ENCODE results near the gene KRTAP10-7.

Gene KRTAP10-7

DNA sequence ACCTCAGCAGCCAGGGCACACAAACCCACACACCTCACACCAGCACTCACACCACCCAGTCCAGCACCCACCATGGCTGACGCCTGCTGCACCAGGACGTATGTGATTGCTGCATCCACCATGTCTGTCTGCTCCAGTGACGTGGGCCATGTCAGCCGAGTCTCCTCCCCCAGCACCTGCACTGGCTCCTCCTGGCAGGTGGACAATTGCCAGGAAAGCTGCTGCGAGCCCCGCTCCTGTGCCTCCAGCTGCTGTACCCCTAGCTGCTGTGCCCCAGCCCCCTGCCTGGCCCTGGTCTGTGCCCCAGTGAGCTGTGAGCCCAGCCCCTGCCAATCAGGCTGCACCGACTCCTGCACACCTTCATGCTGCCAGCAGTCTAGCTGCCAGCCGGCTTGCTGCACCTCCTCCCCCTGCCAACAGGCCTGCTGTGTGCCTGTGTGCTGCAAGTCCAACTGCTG is 11.7 kb downstream of the KRTAP10-7 start, which contains the start of gene KRTAP10-8:
KRTAP10-8 (plus strand) TSS at position 51 of the 458 bp plus-strand sequence; CDS start at position 73, 22 bp downstream.
- no peak for DNase-seq (ENCODE audit: low read depth, low spot score)
- TF ChIP-seq, protein P1, sequence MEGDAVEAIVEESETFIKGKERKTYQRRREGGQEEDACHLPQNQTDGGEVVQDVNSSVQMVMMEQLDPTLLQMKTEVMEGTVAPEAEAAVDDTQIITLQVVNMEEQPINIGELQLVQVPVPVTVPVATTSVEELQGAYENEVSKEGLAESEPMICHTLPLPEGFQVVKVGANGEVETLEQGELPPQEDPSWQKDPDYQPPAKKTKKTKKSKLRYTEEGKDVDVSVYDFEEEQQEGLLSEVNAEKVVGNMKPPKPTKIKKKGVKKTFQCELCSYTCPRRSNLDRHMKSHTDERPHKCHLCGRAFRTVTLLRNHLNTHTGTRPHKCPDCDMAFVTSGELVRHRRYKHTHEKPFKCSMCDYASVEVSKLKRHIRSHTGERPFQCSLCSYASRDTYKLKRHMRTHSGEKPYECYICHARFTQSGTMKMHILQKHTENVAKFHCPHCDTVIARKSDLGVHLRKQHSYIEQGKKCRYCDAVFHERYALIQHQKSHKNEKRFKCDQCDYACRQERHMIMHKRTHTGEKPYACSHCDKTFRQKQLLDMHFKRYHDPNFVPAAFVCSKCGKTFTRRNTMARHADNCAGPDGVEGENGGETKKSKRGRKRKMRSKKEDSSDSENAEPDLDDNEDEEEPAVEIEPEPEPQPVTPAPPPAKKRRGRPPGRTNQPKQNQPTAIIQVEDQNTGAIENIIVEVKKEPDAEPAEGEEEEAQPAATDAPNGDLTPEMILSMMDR (IDR thresholded peaks at IDR 0.05; ENCODE audit: low read depth, low read length) = no peak
- no peak within 1 kb of the TSS for H3K4me3 ChIP-seq (ENCODE audit: low read depth, low read length)
- in situ Hi-C loops (cut with HindIII; ENCODE audit: low sequenced_read_pairs) = no loop called here

DNA sequence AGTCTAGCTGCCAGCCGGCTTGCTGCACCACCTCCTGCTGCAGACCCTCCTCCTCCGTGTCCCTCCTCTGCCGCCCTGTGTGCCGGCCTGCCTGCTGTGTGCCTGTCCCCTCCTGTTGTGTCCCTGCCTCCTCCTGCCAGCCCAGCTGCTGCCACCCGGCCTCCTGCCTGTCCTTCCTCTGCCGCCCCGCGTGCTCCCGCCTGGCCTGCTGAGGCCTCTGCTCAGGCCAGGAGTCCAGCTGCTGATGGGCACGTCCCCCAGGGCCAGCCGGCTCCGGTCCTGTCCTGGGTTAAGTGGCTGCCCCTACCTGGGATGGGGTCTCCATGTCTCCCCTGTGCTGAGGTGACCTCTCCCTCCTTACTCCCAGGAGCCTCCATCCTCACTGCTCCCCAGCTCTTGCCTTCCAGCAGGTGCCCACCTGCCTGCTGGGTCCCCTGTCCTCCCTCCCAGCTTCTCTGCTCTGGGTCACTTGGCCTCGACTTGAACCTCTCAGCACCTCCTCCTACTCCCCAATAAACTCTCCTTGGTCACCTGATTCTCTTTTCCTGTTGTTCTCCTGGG is 12.4 kb downstream of the KRTAP10-7 start:
- in situ Hi-C loops (cut with HindIII; ENCODE audit: low sequenced_read_pairs) = no loop called here
- TF ChIP-seq, protein P1 (IDR thresholded peaks at IDR 0.05; ENCODE audit: low read depth, low read length) = no peak
- no peak overlapping the region for H3K4me3 ChIP-seq (ENCODE audit: low read depth, low read length)
- DNase-seq (ENCODE audit: low read depth, low spot score) = no peak

DNA sequence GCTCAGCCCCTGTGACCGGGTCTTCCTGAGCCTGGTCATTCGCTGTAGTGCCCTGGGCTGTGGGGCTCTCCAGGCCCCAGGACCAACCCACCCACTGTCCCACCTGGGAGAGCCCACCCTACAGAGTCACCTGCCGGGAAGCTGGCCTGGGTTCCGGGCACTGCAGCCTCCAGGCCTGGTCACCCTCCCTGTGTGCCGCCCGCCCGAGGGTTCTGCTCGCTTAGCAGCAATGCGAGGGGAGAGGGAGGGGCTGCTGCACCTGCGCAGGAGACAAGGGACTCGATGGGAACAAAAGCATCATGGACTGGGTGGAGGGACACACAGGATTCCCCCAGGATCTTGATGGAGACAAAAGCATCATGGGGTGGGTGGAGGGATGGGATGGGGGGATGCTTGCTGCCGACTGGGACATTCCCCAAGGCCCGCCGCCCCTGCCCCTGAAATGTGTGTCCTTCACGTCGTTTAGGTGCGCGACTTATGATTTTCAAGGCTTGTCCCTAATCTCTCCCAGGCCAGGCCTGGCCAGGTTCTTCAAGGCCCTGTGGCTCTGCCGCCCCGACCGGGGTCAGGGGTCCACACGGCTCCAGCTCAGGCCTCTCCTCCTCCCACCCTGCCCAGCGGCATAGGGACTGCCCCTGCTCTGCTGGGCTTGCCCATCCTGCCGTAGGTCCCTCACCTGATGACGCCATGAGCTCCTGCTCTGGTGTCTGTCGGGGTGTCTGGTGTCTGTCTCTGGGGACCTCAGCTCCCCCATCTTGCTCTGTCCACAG is 13.2 kb downstream of the KRTAP10-7 start:
- in situ Hi-C loops (cut with HindIII; ENCODE audit: low sequenced_read_pairs) = no loop called here
- no peak for DNase-seq (ENCODE audit: low read depth, low spot score)
- TF ChIP-seq, protein P1 (IDR thresholded peaks at IDR 0.05; ENCODE audit: low read depth, low read length) = no peak
- no peak overlapping the region for H3K4me3 ChIP-seq (ENCODE audit: low read depth, low read length)

DNA sequence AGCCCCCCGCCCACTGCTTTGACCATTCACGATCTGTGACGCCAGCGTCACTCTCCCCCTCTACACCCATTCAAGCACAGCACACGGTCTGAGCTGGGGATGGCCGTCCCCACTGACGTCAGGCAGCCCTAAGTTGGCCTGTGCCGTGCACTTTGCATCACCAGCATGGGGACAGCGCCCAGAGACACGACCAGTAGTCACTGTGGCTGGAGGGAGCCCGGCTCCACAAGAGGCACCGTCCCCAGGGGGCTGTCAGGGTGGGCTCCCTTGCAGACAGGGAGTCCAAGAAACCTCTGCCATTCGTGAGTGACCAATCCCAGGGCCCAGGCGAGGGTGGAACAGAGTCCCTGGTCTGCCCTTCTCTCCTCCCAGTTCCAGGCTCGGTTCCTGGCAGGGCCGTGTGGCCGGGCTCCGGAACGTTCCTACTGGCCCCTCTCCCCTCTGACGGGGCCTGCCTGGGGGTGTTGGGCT is 13.8 kb downstream of the KRTAP10-7 start:
- TF ChIP-seq, protein P1 (IDR thresholded peaks at IDR 0.05; ENCODE audit: low read depth, low read length) = no peak
- DNase-seq (ENCODE audit: low read depth, low spot score) = no peak
- H3K4me3 ChIP-seq (ENCODE audit: low read depth, low read length) = no peak overlapping the region
- in situ Hi-C loops (cut with HindIII; ENCODE audit: low sequenced_read_pairs) = no loop called here

DNA sequence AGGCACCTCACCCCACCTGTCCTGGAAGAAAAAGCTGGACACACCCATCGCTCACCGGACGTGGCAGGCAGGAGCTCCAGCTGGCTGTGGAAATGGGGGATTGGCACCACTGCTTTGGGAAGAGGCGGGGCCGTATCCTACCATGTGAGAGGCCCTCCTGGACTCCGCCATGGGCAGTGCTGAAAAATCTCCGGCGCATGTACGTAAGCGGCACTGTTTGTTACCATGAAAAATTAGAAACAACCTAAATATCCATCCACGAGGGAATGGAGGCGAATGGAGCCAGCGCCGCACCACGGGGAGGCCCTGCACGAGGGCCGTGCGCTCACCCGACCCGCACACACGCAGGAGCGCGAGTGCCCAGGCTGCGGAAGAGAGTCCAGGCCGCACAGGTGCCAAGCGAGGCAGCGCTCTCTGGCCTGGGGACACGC is 14.6 kb downstream of the KRTAP10-7 start:
- in situ Hi-C loops (cut with HindIII; ENCODE audit: low sequenced_read_pairs) = no loop called here
- H3K4me3 ChIP-seq (ENCODE audit: low read depth, low read length) = no peak overlapping the region
- TF ChIP-seq, protein P1 (IDR thresholded peaks at IDR 0.05; ENCODE audit: low read depth, low read length) = no peak
- DNase-seq (ENCODE audit: low read depth, low spot score) = no peak

DNA sequence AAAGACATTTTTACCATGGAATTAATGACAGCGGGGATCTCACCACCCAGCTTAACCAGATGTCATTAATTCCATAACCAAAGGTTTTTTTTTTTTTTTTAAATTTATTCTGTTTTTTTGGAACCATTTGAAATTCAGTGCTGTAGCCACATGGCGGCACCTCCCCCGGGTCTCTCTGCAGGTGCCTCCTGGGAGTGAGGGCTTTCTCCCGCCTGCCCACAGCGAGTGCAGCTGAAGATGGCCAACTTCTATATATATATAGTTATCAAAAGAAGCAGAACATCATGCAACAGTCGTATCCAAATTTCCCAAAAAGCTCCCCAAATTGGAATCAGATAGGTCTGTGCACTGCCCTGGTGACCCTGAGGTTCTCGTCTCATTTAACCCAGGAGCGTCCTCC is 15.1 kb downstream of the KRTAP10-7 start:
- in situ Hi-C loops (cut with HindIII; ENCODE audit: low sequenced_read_pairs) = no loop called here
- TF ChIP-seq, protein P1 (IDR thresholded peaks at IDR 0.05; ENCODE audit: low read depth, low read length) = no peak
- no peak overlapping the region for H3K4me3 ChIP-seq (ENCODE audit: low read depth, low read length)
- no peak for DNase-seq (ENCODE audit: low read depth, low spot score)
